GM23338 (cell line): Measurements from ENCODE around the gene EXPH5. TPM values are rescaled to one million over a fixed set of nuclear protein-coding genes. Genes with fewer than 3 reads are reported as not detected.
A peak's percentile ranks its signal among the peaks of the same experiment; 100 is the strongest.

Source experiments
- ATAC-seq: fragments of 200-7000 bp; cut with Tn5 transposase; 3 replicates; pipeline ENCODE4 v1.9.1; 2020
- DNase-seq: peaks from one replicate; pipeline ENCODE4 v3.0.0-alpha.2; 2015; ENCODE audit warnings: low spot score
- H2AFZ ChIP-seq: fragments of 200-600 bp; sonication (generic); 2 replicates; pipeline ENCODE4 v1.8.0; 2016; ENCODE audit warnings: antibody characterized with exemption, mild to moderate bottlenecking, moderate library complexity
- H3F3A ChIP-seq: fragments of 200-600 bp; sonication (generic); replicated peaks from 2 replicates; pipeline ENCODE4 v1.8.0; 2017; ENCODE audit warnings: antibody characterized with exemption, mixed run types, low read depth
- H3K27ac ChIP-seq: fragments of 200-600 bp; sonication (generic); 2 replicates; pipeline ENCODE4 v1.6.1; 2016; ENCODE audit warnings: low read depth
- H3K27me3 ChIP-seq: fragments of 200-600 bp; sonication (generic); 2 replicates; pipeline ENCODE4 v1.8.0; 2016; ENCODE audit warnings: mild to moderate bottlenecking, mixed run types, moderate library complexity; ENCODE audit not compliant: insufficient read depth
- H3K36me3 ChIP-seq: fragments of 200-600 bp; sonication (generic); 2 replicates; pipeline ENCODE4 v1.8.0; 2016; ENCODE audit warnings: mild to moderate bottlenecking; ENCODE audit not compliant: insufficient read depth
- H3K4me1 ChIP-seq: fragments of 200-600 bp; sonication (generic); 2 replicates; pipeline ENCODE4 v1.8.0; 2016; ENCODE audit warnings: mild to moderate bottlenecking, moderate library complexity; ENCODE audit not compliant: insufficient read depth
- H3K4me2 ChIP-seq: fragments of 200-600 bp; sonication (generic); 2 replicates; pipeline ENCODE4 v1.7.1; 2017; ENCODE audit warnings: mixed run types
- H3K4me3 ChIP-seq: fragments of 200-600 bp; sonication (generic); 2 replicates; pipeline ENCODE4 v1.6.1; 2016; ENCODE audit warnings: mixed run types
- H3K79me2 ChIP-seq: fragments of 200-600 bp; sonication (generic); replicated peaks from 2 replicates; pipeline ENCODE4 v1.8.0; 2017; ENCODE audit warnings: mild to moderate bottlenecking; ENCODE audit not compliant: insufficient read depth
- H3K9me2 ChIP-seq: fragments of 200-600 bp; sonication (generic); 2 replicates; pipeline ENCODE4 v1.8.0; 2017; ENCODE audit not compliant: insufficient read depth
- H4K20me1 ChIP-seq: fragments of 200-600 bp; sonication (generic); replicated peaks from 2 replicates; pipeline ENCODE4 v1.8.0; 2017; ENCODE audit warnings: mild to moderate bottlenecking; ENCODE audit not compliant: insufficient read depth
- H3K27ac Mint-ChIP-seq: 2 replicates; pipeline ENCODE4 v1.8.0; 2020; ENCODE audit warnings: inconsistent platforms, mild to moderate bottlenecking, moderate library complexity, mixed read lengths
- H3K27me3 Mint-ChIP-seq: 3 replicates; pipeline ENCODE4 v1.8.0; 2022; ENCODE audit warnings: low read depth, mild to moderate bottlenecking, moderate library complexity, mixed read lengths, inconsistent platforms; ENCODE audit not compliant: insufficient read depth, poor library complexity
- H3K36me3 Mint-ChIP-seq: 3 replicates; pipeline ENCODE4 v1.8.0; 2021; ENCODE audit warnings: low read depth, mild to moderate bottlenecking, inconsistent platforms, moderate library complexity, mixed read lengths
- H3K4me1 Mint-ChIP-seq: 3 replicates; pipeline ENCODE4 v1.8.0; 2020; ENCODE audit warnings: mild to moderate bottlenecking, inconsistent platforms, mixed read lengths
- H3K4me3 Mint-ChIP-seq: 3 replicates; pipeline ENCODE4 v1.8.0; 2021; ENCODE audit warnings: moderate library complexity, mild to moderate bottlenecking, inconsistent platforms, mixed read lengths
- H3K9me3 Mint-ChIP-seq: 3 replicates; pipeline ENCODE4 v1.8.0; 2020; ENCODE audit warnings: moderate library complexity, mild to moderate bottlenecking, inconsistent platforms, mixed read lengths
- EZH2 ChIP-seq: fragments of 200-600 bp; sonication (generic); IDR thresholded peaks from one replicate; pipeline ENCODE4 v1.8.0; 2017; ENCODE audit warnings: antibody characterized with exemption, mild to moderate bottlenecking, low read depth; ENCODE audit not compliant: unreplicated experiment
- EZH2phosphoT487 ChIP-seq: fragments of 200-600 bp; sonication (generic); IDR thresholded peaks from one replicate; pipeline ENCODE4 v1.8.1; 2018; ENCODE audit warnings: antibody characterized with exemption; ENCODE audit not compliant: unreplicated experiment
- JUNB ChIP-seq: IDR thresholded peaks from one replicate; pipeline ENCODE4 v1.6.1; 2016; ENCODE audit warnings: antibody characterized with exemption; ENCODE audit not compliant: unreplicated experiment
- NANOG ChIP-seq: IDR thresholded peaks from 2 replicates; pipeline ENCODE4 v1.6.1; 2016; ENCODE audit warnings: antibody characterized with exemption, borderline replicate concordance
- POLR2AphosphoS5 ChIP-seq: IDR thresholded peaks from 2 replicates; pipeline ENCODE4 v1.6.1; 2016; ENCODE audit warnings: antibody characterized with exemption, low read depth
- STAT1 ChIP-seq: IDR thresholded peaks from one replicate; pipeline ENCODE4 v1.6.1; 2016; ENCODE audit warnings: antibody characterized with exemption; ENCODE audit not compliant: unreplicated experiment
- ZNF331 ChIP-seq: fragments of 250-450 bp; sonication (Bioruptor Pico); IDR thresholded peaks from 2 replicates; pipeline ENCODE4 v1.5.0; 2020; ENCODE audit warnings: low read depth, mild to moderate bottlenecking, moderate library complexity
- polyA plus RNA-seq: library from polyadenylated mRNA; unstranded; fragments of >200 nt; fragmentation: Nextera tagmentation; extraction: Ambion mirVana; gene quantifications from 2 replicates; pipeline ENCODE4 v1.2.1, GENCODE V29; 2016
- total RNA-seq: library from RNA; depleted of rRNA; stranded (reverse); fragments of >200 nt; shearing (Covaris generic); gene quantifications from 2 replicates; pipeline ENCODE4 v1.2.3, GENCODE V29; 2014
- TF ChIP-seq, protein P1 (sequence below): IDR thresholded peaks from one replicate; pipeline ENCODE4 v1.6.1; 2018; ENCODE audit warnings: antibody characterized with exemption; ENCODE audit not compliant: unreplicated experiment
- TF ChIP-seq, protein P2 (sequence below): IDR thresholded peaks from 2 replicates; pipeline ENCODE4 v1.6.1; 2016; ENCODE audit warnings: antibody characterized with exemption
- TF ChIP-seq, protein P3 (sequence below), 2 experiments: fragments of 200-600 bp in 1 of 2; sonication (generic) in 1 of 2; conservative IDR thresholded peaks; 2 replicates each; pipeline versions ENCODE4 v1.5.1 to v1.6.1; 2016 to 2017; ENCODE audit warnings: antibody characterized with exemption in 2 of 2, low read depth in 2 of 2, mild to moderate bottlenecking in 2 of 2, moderate library complexity in 1 of 2

Gene EXPH5
- total and polyA plus RNA-seq, 2 experiments from 2014 or later = 3.6 to 12.6 TPM

DNA sequence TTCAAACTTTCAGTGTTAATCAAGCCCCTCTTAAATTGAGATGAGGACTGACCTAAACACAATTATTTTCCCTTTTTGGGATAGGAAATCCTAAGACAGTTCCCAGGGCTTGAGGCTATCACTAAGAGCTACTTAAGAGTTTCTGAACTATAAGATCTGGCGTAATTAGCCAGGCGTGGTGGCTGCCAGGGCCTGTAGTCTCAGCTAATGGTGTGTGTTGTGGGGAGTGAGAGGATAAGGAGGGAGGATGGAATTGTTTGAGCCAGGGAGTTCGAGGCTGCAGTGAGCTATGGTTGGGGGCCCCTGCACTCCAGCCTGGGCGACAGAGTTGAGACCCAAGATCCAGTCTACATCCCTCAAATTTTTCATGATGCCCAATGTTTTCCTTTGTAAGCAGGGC, 23.5 kb upstream of the EXPH5 start (continued):
- TF ChIP-seq, protein P1, sequence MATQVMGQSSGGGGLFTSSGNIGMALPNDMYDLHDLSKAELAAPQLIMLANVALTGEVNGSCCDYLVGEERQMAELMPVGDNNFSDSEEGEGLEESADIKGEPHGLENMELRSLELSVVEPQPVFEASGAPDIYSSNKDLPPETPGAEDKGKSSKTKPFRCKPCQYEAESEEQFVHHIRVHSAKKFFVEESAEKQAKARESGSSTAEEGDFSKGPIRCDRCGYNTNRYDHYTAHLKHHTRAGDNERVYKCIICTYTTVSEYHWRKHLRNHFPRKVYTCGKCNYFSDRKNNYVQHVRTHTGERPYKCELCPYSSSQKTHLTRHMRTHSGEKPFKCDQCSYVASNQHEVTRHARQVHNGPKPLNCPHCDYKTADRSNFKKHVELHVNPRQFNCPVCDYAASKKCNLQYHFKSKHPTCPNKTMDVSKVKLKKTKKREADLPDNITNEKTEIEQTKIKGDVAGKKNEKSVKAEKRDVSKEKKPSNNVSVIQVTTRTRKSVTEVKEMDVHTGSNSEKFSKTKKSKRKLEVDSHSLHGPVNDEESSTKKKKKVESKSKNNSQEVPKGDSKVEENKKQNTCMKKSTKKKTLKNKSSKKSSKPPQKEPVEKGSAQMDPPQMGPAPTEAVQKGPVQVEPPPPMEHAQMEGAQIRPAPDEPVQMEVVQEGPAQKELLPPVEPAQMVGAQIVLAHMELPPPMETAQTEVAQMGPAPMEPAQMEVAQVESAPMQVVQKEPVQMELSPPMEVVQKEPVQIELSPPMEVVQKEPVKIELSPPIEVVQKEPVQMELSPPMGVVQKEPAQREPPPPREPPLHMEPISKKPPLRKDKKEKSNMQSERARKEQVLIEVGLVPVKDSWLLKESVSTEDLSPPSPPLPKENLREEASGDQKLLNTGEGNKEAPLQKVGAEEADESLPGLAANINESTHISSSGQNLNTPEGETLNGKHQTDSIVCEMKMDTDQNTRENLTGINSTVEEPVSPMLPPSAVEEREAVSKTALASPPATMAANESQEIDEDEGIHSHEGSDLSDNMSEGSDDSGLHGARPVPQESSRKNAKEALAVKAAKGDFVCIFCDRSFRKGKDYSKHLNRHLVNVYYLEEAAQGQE = no peak
- TF ChIP-seq EZH2 (no peak), POLR2AphosphoS5 (no peak), EZH2phosphoT487 (no peak), JUNB (no peak), NANOG (no peak), ZNF331 (no peak)
- TF ChIP-seq, protein P2, sequence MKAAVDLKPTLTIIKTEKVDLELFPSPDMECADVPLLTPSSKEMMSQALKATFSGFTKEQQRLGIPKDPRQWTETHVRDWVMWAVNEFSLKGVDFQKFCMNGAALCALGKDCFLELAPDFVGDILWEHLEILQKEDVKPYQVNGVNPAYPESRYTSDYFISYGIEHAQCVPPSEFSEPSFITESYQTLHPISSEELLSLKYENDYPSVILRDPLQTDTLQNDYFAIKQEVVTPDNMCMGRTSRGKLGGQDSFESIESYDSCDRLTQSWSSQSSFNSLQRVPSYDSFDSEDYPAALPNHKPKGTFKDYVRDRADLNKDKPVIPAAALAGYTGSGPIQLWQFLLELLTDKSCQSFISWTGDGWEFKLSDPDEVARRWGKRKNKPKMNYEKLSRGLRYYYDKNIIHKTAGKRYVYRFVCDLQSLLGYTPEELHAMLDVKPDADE = no peak
- TF ChIP-seq, protein P3, sequence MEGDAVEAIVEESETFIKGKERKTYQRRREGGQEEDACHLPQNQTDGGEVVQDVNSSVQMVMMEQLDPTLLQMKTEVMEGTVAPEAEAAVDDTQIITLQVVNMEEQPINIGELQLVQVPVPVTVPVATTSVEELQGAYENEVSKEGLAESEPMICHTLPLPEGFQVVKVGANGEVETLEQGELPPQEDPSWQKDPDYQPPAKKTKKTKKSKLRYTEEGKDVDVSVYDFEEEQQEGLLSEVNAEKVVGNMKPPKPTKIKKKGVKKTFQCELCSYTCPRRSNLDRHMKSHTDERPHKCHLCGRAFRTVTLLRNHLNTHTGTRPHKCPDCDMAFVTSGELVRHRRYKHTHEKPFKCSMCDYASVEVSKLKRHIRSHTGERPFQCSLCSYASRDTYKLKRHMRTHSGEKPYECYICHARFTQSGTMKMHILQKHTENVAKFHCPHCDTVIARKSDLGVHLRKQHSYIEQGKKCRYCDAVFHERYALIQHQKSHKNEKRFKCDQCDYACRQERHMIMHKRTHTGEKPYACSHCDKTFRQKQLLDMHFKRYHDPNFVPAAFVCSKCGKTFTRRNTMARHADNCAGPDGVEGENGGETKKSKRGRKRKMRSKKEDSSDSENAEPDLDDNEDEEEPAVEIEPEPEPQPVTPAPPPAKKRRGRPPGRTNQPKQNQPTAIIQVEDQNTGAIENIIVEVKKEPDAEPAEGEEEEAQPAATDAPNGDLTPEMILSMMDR (conservative IDR thresholded peaks at IDR 0.05; ENCODE audit: low read depth in 2 of 2) = no peak

DNA sequence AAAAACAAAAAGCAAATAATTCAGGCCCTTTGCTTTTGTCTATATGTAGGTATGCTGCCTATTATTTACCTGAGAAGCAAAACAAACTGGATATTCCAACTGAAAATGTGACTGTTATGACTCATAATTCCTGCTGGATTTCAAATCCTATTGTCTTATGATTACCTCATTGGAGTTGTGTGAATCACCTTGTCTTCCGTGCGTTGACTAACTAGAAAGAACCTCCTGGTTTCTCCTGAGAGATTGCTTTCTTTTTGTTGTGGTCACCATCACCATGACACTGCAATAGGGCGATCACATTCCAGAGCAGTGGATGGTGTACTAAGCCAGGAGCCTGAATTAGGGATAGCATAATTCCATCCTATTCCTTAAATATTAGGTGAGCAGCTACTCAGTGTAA, 23.0 kb upstream of the EXPH5 start:
- Histone ChIP-seq H3K36me3 (no peaks in the 10 kb centered on the region), H3F3A (no peaks in the 10 kb centered on the region), H3K27me3 (no peaks in the 10 kb centered on the region), H3K4me3 (no peak overlapping the region), H3K27ac (no peak overlapping the region), H3K79me2 (no peaks in the 10 kb centered on the region), H3K4me1 (no peaks in the 10 kb centered on the region), H4K20me1 (no peaks in the 10 kb centered on the region), H2AFZ (peak overlapping the region; percentile 87), H3K4me2 (no peak overlapping the region), H3K9me2 (no peaks in the 10 kb centered on the region)
- H3K36me3 Mint-ChIP-seq = no peaks in the 10 kb centered on the region
- H3K4me1 Mint-ChIP-seq = no peaks in the 10 kb centered on the region
- no peak overlapping the region for H3K27ac Mint-ChIP-seq
- DNase-seq (peak; percentile 17), ATAC-seq (no peak)
- peaks cover under 1% of the 10 kb centered on the region for H3K27me3 Mint-ChIP-seq
- no peaks in the 10 kb centered on the region for H3K9me3 Mint-ChIP-seq
- H3K4me3 Mint-ChIP-seq = no peak overlapping the region
- TF ChIP-seq, protein P3 (conservative IDR thresholded peaks at IDR 0.05; ENCODE audit: low read depth in 2 of 2) = no peak
- TF ChIP-seq STAT1 (no peak), ZNF331 (no peak), EZH2 (no peak), NANOG (no peak)
- TF ChIP-seq, protein P1 = no peak
- TF ChIP-seq, protein P2 = no peak
